Measurements from ENCODE around the gene ASB15.

The ASB15 gene

DNA sequence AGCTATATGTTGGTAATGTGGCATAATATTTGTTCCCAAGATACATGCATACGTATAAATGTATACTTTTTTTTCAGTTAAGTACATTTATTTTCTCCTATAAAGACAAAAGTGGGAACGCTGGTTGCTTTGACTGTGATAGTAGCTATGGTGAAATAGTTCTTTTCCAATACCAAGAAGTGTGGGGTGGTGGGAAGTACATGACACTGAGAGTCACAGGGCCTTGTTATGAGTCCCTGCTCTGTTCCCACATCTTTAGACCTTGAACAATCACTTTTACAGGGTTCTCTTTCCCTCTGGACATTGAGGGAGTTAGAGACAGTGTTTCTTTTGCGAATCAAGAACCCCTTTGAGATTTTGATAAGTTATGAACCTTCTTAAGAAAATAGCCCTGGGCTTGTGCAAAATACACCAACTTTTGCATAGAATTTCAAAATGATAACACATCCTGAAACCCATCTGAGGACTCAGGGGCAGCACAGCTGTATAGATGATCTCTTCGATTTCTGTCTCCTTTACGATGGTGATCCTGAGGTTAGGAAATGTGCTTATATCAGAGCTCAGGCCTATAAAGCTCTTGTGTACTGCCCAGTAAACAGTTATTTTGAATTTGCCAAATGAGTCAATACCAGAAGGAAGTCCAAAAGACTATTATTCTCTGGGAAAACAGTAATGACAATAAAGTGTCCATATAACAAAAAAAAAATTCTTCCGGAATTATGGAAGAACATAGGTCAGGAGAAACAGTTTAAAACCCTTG, 55.1 kb downstream of the ASB15 start:
- Histone ChIP-seq H3K27me3 (ENCODE audit: control insufficient read depth, insufficient read depth, low read length) (no peaks in the 10 kb centered on the region), H2AFZ (no peak overlapping the region), H3K27ac (no peak overlapping the region), H3K4me2 (ENCODE audit: low read length) (no peak overlapping the region), H3K9ac (no peak overlapping the region), H3K4me1 (peaks cover 17% of the 10 kb centered on the region), H3K9me3 (ENCODE audit: control insufficient read depth, low read length) (no peaks in the 10 kb centered on the region), H3K36me3 (ENCODE audit: control insufficient read depth, insufficient read depth, low read length) (no peaks in the 10 kb centered on the region), H3K79me2 (no peaks in the 10 kb centered on the region), H3K4me3 (ENCODE audit: low read depth, low read length) (no peak overlapping the region)
- TF ChIP-seq, protein P1, sequence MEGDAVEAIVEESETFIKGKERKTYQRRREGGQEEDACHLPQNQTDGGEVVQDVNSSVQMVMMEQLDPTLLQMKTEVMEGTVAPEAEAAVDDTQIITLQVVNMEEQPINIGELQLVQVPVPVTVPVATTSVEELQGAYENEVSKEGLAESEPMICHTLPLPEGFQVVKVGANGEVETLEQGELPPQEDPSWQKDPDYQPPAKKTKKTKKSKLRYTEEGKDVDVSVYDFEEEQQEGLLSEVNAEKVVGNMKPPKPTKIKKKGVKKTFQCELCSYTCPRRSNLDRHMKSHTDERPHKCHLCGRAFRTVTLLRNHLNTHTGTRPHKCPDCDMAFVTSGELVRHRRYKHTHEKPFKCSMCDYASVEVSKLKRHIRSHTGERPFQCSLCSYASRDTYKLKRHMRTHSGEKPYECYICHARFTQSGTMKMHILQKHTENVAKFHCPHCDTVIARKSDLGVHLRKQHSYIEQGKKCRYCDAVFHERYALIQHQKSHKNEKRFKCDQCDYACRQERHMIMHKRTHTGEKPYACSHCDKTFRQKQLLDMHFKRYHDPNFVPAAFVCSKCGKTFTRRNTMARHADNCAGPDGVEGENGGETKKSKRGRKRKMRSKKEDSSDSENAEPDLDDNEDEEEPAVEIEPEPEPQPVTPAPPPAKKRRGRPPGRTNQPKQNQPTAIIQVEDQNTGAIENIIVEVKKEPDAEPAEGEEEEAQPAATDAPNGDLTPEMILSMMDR (IDR thresholded peaks at IDR 0.05) = no peak

- no peak overlapping the region for H3K4me2 ChIP-seq (ENCODE audit: low read length)
- H3K4me1 ChIP-seq = peaks cover 17% of the 10 kb centered on the region
- no peak overlapping the region for H3K4me3 ChIP-seq (ENCODE audit: low read depth, low read length)
- no peaks in the 10 kb centered on the region for H3K27me3 ChIP-seq (ENCODE audit: control insufficient read depth, insufficient read depth, low read length)
- H3K79me2 ChIP-seq = no peaks in the 10 kb centered on the region
- H2AFZ ChIP-seq = no peak overlapping the region
- no peaks in the 10 kb centered on the region for H3K36me3 ChIP-seq (ENCODE audit: control insufficient read depth, insufficient read depth, low read length)
- no peak overlapping the region for H3K9ac ChIP-seq
- no peaks in the 10 kb centered on the region for H3K9me3 ChIP-seq (ENCODE audit: control insufficient read depth, low read length)
- no peak overlapping the region for H3K27ac ChIP-seq
- TF ChIP-seq, protein P1 (IDR thresholded peaks at IDR 0.05) = no peak
These were observed 55.7 kb downstream of the ASB15 start for GRCh38 chr7:123657304-123657685.

DNA sequence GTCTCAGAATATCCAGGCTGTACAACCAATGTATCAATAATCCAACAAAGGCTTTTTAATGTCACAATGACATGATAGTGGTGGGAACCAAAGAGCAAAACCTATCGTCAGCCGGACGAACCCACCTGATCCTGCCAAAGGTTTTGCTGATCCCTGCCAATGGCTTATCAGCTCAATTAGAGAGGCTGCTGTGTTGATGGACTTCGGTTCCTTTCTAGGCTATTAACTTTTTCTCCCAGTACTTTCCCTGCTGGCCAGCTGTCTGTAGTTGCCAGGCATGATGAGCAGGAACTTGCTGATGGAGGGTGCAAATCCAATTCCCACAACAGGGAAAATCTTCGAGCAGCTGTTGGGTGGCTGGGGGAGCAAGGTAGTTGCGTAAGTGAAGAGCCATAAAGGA, 56.4 kb downstream of the ASB15 start:
- H3K9me3 ChIP-seq (ENCODE audit: control insufficient read depth, low read length) = no peaks in the 10 kb centered on the region
- TF ChIP-seq, protein P1 (IDR thresholded peaks at IDR 0.05) = no peak
- H3K9ac ChIP-seq = no peak overlapping the region
- H3K79me2 ChIP-seq = no peaks in the 10 kb centered on the region
- no peak overlapping the region for H3K4me3 ChIP-seq (ENCODE audit: low read depth, low read length)
- no peak overlapping the region for H2AFZ ChIP-seq
- H3K27me3 ChIP-seq (ENCODE audit: control insufficient read depth, insufficient read depth, low read length) = no peaks in the 10 kb centered on the region
- peaks cover 17% of the 10 kb centered on the region for H3K4me1 ChIP-seq
- no peak overlapping the region for H3K4me2 ChIP-seq (ENCODE audit: low read length)
- H3K27ac ChIP-seq = no peak overlapping the region
- H3K36me3 ChIP-seq (ENCODE audit: control insufficient read depth, insufficient read depth, low read length) = no peaks in the 10 kb centered on the region

DNA sequence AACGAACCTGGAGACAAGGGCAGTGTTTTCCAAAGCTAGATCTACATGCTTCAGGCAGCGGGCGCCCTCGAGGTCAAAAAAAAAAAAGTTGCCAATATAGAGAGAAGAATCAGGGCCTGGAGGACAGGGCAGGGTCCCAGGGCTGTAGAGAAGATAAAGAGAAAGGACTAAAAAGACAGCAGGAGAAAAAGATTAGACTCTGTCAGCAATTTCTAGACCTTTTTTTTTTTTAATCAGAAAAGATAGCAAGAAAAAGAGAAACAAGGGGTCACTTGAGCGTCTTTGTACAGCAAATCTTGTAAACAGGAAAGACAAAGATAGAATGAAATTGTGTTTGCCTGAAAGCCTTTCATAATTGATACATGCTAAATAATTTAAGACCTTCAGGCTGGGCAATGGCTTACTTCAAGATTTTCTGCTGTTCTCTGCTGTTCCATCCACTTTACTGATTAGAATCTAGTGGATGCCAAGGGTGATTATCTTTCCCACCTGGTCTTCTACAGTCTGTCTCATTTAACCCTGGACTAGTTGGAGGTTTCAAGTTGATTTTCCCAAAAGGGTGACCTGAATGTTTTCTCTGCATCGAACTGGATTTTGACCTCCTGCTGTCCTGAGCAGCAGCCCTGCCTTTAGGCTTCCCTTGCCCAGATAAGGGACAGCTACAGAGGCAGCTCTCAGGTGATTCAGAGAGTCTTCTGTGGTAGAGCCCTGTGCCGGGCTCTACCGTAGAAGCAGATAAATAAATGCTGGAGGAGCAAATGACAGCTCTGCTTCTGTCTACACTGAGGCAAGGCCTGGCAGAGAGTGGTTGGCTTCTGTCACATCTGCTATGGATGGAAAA, 59.1 kb downstream of the ASB15 start:
- H3K9ac ChIP-seq = no peak overlapping the region
- TF ChIP-seq, protein P1 (IDR thresholded peaks at IDR 0.05) = no peak
- H3K27ac ChIP-seq = peak overlapping the region; percentile 67

More for the DNA sequence above, 59.1 kb downstream of the ASB15 start:
- Histone ChIP-seq H3K4me2 (ENCODE audit: low read length) (peak overlapping the region; percentile 7), H3K27me3 (ENCODE audit: control insufficient read depth, insufficient read depth, low read length) (no peaks in the 10 kb centered on the region), H2AFZ (peak overlapping the region; percentile 78), H3K36me3 (ENCODE audit: control insufficient read depth, insufficient read depth, low read length) (no peaks in the 10 kb centered on the region), H3K9me3 (ENCODE audit: control insufficient read depth, low read length) (no peaks in the 10 kb centered on the region), H3K79me2 (no peaks in the 10 kb centered on the region), H3K4me3 (ENCODE audit: low read depth, low read length) (no peak overlapping the region), H3K4me1 (peaks cover 27% of the 10 kb centered on the region)
